HuH-7 (cell line): ENCODE measurements around the gene KCNS1.
"Not testable (repeated sequence)": the region's sequence is repeated elsewhere in the genome, so short reads cannot be mapped to it uniquely, and the experiment has no call there.

ENCODE experiments used
- DNase-seq: peaks from one replicate; pipeline ENCODE4 v3.0.0; 2011; ENCODE audit warnings: low spot score

The KCNS1 gene

DNA sequence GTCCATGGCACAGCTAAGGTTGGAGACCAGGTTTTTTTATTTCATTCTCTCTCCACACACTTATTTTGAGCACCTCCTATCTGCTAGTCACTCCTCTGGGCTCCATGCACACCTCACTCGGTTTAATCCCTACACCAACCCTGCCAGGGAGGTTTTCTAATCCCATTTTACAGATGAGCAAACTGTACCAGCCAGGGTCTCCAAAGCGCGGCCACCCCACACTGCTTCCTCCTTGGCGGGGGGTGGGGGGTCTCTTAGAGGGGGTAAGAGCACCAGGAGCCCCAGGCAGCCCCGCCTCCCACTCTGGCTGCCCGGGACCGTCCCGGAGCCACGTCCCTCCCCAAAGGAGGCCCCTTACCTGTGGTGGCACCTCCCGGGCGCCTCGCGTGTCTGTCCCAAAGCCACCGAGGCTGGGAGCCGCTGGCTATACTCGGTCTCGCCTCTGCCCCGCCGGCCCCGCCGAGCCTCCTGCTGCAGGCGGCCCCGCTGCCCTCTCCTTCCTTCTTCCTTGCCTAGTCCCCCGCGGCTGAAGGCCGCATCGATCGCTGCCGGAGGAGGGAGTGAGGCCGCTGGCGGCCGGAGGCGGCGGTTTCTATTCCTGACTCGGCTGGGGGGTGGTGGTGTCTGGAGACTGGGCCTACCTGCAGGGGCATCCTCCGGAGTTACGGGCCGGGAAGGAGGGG is at the start of gene KCNS1:
TSS of gene KCNS1 (minus strand) at position 565 of the 683 bp plus-strand sequence. CDS start 1,891 bp downstream, outside the sequence.
- DNase-seq, result peak; percentile 89

- DNase-seq, result no peak
Observed at GRCh38 chr20:45149062-45149461, 48.1 kb upstream of the KCNS1 start.

DNA sequence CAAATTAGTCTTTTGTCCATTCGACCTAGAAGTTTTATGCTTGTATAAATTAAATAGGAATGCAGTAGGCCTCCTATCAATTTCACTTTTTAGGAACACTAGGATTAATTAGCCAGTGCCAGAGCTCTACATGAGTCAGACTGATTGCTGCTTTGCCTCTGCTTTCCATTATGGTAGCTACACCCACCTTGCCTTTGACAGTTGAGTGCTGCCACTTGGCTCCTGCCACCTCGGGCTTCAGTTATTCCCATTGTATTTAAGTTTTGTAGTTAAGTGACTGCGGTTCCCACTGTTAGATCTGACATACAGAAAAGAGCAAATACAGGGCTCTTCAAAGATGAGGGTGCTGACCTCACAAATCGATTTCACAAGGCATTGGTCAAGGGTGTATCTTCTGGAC is 39.9 kb upstream of the KCNS1 start:
- no peak for DNase-seq

GRCh38 chr20:45139733-45140375 is 38.9 kb upstream of the KCNS1 start:
- DNase-seq, result not testable (repeated sequence)

DNA sequence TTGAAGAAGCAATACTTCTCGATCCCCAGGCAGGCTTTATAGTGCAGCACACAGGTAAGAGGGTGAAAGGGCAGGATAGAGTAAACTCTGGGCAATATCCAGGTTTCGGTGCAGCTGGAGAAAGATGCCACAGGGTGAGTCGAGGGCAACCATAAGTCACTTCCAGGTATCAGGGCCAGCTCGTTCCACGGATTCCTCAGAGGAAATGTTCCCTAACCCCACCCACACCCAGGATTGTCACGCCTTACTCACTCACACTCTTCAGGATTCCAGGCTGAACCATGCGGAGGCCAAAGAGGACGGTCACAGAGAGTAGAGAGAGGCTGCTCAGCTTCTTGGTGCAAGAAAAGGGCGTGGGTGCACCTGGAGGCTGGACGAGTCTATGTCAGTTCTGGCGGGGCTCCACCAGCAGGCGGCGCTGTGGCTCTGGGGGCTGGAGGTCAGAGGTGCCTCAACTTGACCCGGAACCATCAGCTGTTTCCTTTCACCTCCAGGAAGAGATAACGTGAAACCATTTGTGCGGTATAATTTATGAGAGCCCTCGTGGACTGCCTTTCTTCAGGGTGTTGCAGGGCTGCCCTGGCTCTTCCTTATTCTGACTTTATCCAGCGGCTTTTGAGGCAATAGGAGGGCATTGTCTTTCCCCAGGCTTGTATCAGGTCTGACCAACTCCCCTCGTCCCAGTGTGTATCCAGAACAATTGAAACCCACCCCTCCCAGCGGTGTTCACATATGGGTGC is 37.8 kb upstream of the KCNS1 start:
- peak; percentile 52 for DNase-seq

- DNase-seq, result no peak
Observed at GRCh38 chr20:45136911-45137310, 36.0 kb upstream of the KCNS1 start.

DNA sequence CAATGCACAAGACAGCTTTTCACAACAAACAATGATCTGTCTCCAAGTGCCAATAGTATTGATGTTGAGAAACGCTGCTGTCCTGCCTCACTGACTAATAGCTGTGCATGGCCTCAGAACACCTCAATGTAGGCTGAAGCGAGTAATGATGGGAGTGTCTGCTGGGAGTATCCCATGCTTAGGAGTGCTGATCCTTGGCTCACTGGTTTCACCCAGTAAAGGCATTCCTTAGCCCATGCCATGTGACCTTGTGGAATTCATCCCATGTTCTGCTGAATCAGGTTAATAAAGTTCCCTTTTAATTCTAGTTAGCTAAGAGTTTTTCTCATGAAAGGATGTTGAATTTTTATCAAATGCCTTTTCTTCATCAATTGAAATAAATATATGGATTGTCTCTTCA is 27.2 kb upstream of the KCNS1 start:
- DNase-seq, result no peak

GRCh38 chr20:45124365-45124764 is 23.4 kb upstream of the KCNS1 start, which contains the start of gene WFDC12:
WFDC12 (minus strand) TSS chr20:45124465; CDS start chr20:45124447, 18 bp downstream.
- no peak for DNase-seq

GRCh38 chr20:45121388-45121787 is 20.5 kb upstream of the KCNS1 start:
- no peak for DNase-seq

DNA sequence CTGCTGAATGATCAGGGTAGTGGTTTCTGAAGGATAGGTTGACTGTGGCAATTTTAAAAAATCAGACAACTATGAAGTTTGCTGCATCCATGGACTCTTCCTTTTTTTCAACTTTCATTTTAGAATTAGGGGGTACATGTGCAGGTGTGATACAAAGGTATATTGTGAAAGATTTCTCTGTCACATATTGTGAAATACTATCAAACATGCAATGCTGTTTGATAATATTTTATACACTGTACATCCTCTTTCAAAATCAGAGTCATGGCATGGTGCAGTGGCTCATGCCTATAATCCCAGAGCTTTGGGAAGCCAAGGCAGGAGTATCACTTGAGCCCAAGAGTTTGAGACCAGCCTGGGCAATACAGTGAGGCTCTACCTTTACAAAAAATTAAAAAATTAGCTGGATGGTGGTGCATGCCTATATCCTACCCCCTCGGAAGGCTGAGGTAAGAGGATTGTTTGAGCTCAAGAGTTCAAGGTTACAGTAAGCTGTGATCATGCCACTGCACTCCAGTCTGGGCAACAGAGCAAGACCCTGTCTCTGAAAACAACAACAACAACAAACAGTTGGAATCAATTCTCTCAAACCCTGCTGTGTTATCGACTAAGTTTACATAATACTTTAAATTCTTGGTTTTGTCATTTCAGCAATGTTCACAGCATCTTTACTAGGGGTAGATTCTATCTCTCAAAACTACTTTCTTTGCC is 18.8 kb upstream of the KCNS1 start:
- no peak for DNase-seq

- no peak for DNase-seq
Observed at GRCh38 chr20:45118028-45118427, 17.1 kb upstream of the KCNS1 start.

- no peak for DNase-seq
Observed at GRCh38 chr20:45117581-45117980, 16.7 kb upstream of the KCNS1 start.

DNA sequence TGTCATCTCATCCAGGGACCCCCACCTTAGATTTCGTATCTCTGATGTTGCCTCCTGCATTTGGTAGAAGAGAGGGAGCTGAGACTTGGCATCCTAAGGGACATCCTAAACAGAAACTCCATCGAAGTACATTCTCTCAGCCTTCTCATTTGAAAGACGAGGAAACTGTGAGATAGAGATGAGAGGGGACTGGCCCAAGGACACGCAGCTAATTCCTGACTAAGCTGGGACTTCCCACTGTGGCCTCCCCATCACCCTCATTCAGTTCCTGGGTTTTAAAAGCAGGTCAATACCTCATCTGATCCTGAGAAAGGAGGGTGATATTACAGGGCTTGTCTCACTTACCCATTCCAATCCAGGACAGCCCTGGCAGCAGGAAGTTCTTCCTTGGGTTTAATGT is 14.9 kb upstream of the KCNS1 start:
- no peak for DNase-seq

GRCh38 chr20:45115386-45115774 is 14.5 kb upstream of the KCNS1 start:
- no peak for DNase-seq

- DNase-seq, result no peak
Observed at GRCh38 chr20:45114465-45115385, 13.8 kb upstream of the KCNS1 start, which contains the start of gene WFDC5. WFDC5 (minus strand) TSS chr20:45115174; CDS start chr20:45115083, 91 bp downstream.

DNA sequence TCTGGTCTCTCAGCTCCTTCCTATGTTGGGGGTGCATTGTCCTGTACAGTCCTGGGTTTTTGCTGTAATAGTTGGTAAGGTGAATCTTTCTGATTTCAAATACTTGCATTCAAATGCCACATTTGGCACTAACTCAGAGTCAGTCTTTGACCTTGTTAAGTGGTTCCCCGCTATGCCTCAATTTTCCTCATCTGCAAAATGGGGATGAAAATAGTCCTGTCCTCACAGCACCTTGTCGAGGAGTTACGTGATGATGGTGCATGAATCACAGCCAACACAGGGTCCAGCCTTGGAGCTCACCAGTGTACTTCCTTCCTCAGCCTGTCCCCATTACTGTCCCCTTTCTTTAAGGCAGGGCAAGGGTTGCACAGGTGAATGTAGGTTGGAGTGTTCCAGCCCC is 12.9 kb upstream of the KCNS1 start:
- DNase-seq, result no peak

GRCh38 chr20:45112754-45113153 is 11.8 kb upstream of the KCNS1 start:
- DNase-seq, result no peak

DNA sequence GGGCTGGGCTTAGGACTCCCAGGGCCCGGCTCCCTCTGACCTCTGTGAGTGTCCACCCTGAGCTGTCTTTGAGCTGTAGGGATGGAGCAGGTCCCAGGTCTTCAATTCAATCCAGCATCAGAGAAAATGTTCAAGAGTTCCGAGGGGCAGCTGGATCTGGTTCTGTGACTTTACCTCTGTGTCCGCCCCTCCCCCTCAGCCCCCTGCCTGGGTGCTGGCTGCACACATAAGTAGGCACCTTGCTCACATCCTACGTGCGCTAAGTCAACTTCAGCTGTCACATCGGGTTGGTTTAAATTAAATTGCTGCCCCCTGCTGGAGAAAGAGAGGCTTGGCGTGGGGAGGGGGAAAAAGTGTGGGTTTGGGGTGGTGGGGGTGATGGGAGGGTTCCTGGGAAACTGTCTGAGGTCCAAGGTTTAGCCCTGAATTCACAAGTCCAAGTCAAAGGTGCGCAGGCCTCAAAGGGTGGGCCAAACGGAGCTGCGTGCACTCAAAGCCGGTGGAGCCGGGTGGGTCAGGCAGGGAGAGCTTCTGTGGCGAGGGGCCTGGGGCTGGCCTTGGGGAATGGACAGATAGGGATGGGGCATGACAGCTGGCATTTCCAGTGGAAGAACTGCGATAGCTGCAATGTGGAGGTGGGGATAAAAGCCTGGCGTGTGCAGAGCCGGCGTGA is 11.0 kb upstream of the KCNS1 start:
- DNase-seq, result no peak

GRCh38 chr20:45111285-45111684 is 10.4 kb upstream of the KCNS1 start:
- DNase-seq, result no peak

DNA sequence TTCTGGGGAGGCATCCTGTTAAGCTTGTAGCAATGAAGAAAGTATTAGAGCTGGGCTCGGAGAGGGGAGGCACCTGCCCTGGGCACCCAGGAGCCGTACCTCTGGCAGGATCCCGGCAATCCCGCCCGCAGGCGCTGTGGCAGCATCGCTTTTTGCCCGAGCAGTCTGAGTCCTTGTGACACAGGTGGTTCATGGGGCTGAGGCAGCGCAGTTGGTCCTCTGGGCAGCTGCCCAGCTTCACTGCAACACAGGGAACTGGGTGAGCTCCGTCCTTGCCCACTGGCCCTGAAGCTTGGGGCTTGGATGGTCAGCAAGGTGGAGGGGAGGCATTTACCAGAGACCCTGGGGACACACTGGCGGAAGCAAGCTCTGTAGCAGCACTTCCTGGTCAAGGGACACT is 9.4 kb upstream of the KCNS1 start:
- no peak for DNase-seq

DNA sequence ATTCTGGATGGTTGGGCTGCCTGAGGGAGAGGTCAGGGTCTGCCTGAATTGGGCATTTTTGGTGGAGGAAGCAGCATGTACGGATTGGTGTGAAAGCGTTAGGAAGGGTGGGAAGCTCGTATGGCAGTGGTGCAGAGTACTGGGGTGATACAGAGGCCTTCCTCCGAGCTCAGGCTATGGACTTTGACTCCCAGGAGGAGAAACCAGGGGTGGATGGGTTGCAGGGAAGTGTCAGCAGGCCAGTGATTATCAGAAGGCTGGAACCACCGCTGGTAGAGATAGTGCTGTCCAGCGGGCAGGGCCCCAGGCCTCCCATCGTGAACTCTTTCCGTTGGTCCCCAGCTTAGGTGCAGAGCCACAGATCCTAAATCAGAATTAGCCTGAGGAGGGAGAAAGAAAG is 8.7 kb upstream of the KCNS1 start:
- DNase-seq, result no peak
